NOMO-1 treated with DMSO at 0.1 percent for 48 hours (cell line): ENCODE measurements around the gene TRPV2.
"Not testable (repeated sequence)": the region's sequence is repeated elsewhere in the genome, so short reads cannot be mapped to it uniquely, and the experiment has no call there.

Experiments used
- DNase-seq: peaks from one replicate; lab custom pipeline; 2025; ENCODE audit not compliant: unreplicated experiment; lab: John Stamatoyannopoulos, UW

The TRPV2 gene

DNA sequence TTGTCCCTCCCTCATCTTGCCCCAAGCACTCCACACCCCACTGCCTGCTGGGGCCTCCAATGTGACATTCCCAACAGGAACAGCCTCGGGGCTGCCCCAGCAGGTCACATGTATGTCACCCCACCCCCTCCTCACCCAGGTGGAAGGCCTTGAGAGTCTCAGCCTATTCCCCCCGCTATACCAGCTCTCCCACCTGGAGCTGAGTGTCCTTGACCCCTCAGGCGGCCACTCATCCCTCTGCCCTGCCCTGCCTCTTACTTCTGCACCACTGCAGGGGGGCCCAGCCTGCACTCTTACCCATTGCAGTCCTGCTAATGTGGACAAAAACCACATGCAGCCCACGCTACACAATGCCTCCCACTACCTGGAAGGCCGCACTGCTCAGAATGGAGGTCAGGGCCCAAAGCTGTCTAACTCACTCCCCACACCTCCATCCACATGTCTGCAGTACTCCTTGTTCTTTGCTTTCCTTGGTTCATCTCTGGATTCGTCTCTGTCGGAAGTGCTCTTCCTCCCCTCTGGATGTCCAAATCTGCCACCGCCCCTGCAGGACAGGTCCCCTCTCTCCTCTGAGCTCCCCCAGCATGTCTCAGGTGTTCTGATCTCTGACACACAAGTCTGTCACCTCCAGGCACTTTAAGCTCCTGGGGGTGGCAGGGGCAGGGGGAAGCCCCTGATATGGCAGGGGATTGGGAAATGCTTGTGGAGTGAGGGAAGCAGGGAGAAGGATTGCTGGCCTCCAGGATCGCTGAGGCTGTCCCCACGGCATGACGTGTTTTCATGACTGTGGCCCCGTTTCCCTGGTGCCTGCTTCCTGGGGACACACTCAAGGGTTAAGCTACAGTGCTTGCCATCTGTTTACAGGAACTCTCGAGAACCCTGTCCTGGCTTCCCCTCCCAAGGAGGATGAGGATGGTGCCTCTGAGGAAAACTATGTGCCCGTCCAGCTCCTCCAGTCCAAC is 20.8 kb downstream of the TRPV2 start:
- DNase-seq = no peak

DNA sequence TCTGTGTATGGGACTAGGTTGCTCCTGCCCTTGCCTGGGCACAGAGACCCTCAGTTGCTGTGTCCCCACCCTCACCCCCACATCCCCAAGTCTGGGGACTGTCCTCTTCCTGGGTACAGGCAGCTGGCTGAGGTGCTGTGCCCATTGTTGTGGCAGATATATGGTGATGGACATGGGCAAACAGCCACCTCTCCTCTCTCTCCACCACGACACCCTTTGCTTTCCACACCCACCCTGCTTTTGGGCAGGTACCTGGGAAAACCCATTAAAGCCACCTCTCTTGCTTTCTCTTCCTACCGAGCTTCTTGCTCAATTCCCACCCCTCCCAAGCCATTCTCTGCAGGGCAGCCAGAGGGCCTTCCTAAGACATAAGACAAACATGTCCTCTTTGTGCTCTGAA is 21.7 kb downstream of the TRPV2 start:
- no peak for DNase-seq

GRCh38 chr17:16438173-16438556 is 22.8 kb downstream of the TRPV2 start:
- DNase-seq = no peak

DNA sequence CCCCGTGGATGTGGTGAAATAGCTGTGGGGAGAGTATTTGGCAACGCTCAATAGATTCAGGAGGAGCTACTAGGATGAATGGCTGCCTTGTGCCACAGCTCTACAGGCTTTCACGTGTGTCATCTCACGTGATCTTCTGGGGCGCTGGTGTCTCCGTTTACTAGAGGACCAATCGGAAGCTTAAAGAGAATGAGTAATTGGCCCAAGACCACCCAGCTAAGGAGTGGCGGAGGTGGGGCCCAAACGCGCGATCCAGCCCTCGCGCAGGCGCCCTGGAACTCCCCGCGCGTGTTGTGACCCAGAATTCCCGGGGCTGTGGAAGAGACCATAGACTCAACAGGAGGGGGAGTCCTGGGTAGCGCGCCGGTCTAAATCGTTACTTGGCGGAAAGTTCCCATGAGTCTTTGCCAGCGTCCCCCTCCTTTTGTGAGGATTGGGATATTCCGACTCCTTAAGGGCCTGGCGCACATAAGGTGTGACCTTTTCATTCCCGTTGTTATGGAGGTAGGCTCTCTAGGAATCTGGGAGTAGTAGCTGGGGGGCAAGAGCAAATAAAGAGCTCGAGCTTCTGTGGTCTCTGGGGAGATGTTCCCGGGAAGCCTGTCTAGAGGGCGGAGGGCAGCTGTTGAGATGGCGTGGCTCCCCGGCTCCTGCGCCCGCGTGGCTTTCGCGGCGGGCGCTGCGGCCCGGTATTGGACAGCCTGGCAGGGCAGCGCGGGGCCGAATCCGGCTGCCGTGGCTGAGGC is 23.4 kb downstream of the TRPV2 start:
- peak; percentile 99 for DNase-seq

- peak; percentile 23 for DNase-seq
These were observed 24.0 kb downstream of the TRPV2 start for GRCh38 chr17:16439303-16439791.

- DNase-seq = peak; percentile 65
These were observed 24.5 kb downstream of the TRPV2 start for GRCh38 chr17:16439811-16440351.

- DNase-seq = not testable (repeated sequence)
These were observed 25.0 kb downstream of the TRPV2 start for GRCh38 chr17:16440354-16440753.

DNA sequence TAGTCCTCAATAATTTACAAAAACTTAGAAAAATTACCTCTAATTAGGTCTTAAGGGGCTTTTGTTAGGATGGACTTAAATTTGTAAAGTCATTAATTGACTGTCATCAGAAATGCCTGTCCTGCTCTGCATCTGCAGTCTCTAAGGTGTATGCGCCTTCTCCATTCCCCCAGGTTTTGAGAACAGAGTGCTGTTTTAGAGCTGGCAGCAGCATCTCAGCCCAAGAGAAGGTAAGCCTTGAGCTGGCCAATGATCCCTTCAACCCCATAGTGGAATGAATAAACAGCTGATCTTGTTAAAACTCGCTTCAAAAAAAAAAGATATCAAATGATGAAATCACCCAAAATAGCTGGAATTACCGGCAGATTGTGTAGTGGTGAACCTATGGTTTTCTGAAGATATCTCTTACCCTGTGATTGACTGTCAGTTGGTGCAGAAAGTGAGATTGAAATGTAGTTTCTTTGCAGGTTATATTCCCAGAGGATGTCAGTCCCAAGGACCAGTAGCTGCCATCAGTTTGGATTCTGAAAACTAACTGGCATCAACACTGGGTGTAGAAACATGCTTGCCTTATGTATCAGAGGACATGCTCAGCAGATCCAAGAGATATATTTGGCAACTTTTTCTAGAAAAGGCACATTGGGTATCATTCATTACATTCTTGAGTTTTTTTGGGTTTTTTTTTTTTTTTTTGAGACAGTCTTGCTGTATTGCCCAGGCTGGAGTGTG is 25.7 kb downstream of the TRPV2 start:
- DNase-seq = no peak

- peak; percentile 81 for DNase-seq
These were observed 26.8 kb downstream of the TRPV2 start for GRCh38 chr17:16442141-16442540.

DNA sequence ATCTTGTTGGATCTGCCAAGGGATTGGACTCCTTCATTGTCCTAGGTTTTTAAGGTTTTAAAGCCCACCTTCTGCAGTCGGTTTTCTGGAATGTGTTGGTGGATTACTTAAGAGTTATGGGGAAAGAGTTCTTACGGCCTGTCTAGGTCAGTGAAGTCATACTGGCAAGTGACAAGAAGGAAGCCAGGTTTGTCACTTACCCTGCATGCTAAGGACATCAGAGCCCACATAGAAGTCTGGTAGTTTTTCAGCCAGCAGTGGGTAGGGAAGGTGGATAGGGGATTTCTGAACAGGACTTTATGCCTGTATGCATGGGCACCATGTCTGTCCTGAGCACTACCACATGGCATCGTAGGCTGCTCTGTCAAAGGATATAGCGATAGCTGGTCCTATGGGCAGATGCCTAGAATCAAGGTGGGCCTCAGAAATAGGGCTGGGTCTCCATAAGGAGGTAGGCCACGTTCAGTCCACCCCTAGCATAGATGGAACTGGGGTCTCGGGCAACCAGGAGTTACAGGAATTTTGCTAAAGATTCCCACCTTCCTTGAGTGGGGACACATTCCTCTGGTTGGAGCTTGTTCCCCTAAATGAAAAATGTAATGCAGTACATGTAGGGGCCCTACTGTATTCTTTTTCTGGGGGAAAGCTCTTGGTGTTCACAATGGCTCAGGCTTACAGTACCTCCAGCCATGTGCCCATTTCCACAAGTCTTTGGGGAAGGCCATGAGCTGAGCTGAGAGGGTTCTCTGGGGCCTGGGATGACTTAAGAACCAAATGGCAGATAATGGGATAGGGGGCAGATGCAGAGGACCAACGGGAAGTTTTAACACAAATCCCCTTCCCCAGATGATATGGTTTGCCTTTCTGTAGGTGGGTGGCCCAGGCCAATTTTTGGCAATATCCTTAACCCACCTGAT is 27.5 kb downstream of the TRPV2 start:
- DNase-seq = peak; percentile 25

GRCh38 chr17:16443511-16444257 is 28.3 kb downstream of the TRPV2 start:
- no peak for DNase-seq

GRCh38 chr17:16444258-16444886 is 29.0 kb downstream of the TRPV2 start:
- no peak for DNase-seq

GRCh38 chr17:16446338-16446983 is 31.1 kb downstream of the TRPV2 start:
- DNase-seq = no peak

GRCh38 chr17:16447676-16448075 is 32.3 kb downstream of the TRPV2 start:
- DNase-seq = no peak

DNA sequence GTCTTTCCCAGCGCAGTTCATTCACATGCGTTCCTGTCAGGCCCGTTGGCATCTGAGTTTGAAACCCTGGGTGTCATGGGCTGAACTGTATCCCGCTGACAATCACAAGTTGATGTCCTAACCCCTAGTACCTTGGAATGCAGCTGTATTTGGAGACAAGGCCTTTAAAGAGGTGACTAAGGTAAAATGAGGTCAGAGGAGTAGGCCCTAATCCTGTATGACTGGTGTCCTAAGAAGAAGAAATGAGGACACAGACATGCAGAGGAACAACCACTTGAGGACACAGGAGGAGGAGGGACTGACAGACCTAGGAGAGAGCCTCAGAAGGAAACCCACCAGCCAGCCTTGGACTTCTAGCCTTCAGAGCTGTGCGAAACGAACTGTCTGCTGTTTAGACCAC is 33.1 kb downstream of the TRPV2 start:
- no peak for DNase-seq

- DNase-seq = no peak
These were observed 33.8 kb downstream of the TRPV2 start for GRCh38 chr17:16449121-16449570.

DNA sequence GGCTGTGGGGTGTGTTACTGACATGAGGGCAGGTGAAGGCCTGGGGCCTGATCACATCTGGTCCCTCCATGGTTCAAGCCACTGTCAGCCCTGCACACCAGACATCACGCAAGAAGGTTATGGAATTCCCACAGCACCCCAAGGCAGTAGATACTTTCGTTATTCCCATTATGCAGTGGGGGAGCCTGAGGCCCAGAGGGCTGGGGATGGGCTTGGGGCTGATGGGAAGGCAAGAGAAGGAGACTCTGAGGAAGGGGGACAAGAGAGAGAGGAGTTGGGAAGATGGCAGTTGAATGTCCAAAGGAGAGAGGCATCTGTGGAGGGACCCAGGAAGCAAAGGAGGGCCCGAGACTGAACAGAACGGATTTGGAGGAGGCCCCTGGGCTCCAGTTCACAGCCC is 34.7 kb downstream of the TRPV2 start:
- DNase-seq = no peak

GRCh38 chr17:16452268-16452667 is 36.9 kb downstream of the TRPV2 start:
- DNase-seq = not testable (repeated sequence)
